Activated naive CD8-positive, alpha-beta T cell treated with anti-CD3 and anti-CD28 coated beads, Interleukin-2, amount 50 U/mL, for 24 hours (primary cell): ENCODE data around the gene SRSF3.
"Not testable (repeated sequence)": the region's sequence is repeated elsewhere in the genome, so short reads cannot be mapped to it uniquely, and the experiment has no call there.

Source experiments
- ATAC-seq: fragments of 150-1000 bp; cut with Tn5 transposase; one replicate; pipeline ENCODE4 v1.10.0; 2021
- DNase-seq: peaks from one replicate; pipeline ENCODE4 v3.0.0; 2021
- H3K27ac Mint-ChIP-seq: one replicate; pipeline ENCODE4 v1.8.0; 2021; ENCODE audit warnings: mild to moderate bottlenecking, mixed read lengths
- H3K27me3 Mint-ChIP-seq: one replicate; pipeline ENCODE4 v1.8.0; 2021; ENCODE audit warnings: mixed read lengths
- H3K36me3 Mint-ChIP-seq: one replicate; pipeline ENCODE4 v1.8.0; 2021; ENCODE audit warnings: low read depth, mixed read lengths
- H3K4me1 Mint-ChIP-seq: one replicate; pipeline ENCODE4 v1.8.0; 2021; ENCODE audit warnings: mixed read lengths
- H3K4me3 Mint-ChIP-seq: one replicate; pipeline ENCODE4 v1.8.0; 2021; ENCODE audit warnings: mild to moderate bottlenecking, moderate library complexity, mixed read lengths
- H3K9me3 Mint-ChIP-seq: one replicate; pipeline ENCODE4 v1.8.0; 2021; ENCODE audit warnings: mixed read lengths

SRSF3 gene

DNA sequence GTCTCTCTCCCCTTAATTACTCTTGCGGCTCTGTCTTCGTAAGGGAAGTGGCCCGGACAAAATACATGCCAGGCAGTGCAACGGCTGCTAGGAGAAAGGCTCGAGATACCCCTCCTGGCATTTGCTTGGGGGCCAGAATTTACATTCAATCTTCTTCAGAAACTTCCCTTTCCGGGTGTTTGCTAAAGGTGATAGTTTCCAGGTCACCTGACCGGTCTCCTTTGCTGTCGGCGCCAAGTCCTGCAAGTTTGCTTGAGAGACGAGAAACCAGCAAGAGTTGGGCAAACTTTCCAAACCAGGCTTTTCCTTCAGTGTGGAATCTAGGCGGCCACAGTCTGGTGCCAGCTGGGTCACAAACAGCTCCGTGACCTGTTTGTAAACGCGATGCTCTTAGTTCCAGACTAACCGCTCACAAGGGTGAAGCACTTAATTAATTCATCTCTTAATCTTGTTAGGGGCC is 563 bp upstream of the SRSF3 start:
- DNase-seq (peak; percentile 56), ATAC-seq (peak; percentile 31)
- H3K36me3 Mint-ChIP-seq, result peaks cover 45% of the 10 kb centered on the region
- H3K9me3 Mint-ChIP-seq, result no peaks in the 10 kb centered on the region
- H3K4me1 Mint-ChIP-seq, result peaks cover 38% of the 10 kb centered on the region
- peak overlapping the region; percentile 99 for H3K27ac Mint-ChIP-seq
- peaks cover 3% of the 10 kb centered on the region for H3K27me3 Mint-ChIP-seq
- H3K4me3 Mint-ChIP-seq, result peak overlapping the region; percentile 97

DNA sequence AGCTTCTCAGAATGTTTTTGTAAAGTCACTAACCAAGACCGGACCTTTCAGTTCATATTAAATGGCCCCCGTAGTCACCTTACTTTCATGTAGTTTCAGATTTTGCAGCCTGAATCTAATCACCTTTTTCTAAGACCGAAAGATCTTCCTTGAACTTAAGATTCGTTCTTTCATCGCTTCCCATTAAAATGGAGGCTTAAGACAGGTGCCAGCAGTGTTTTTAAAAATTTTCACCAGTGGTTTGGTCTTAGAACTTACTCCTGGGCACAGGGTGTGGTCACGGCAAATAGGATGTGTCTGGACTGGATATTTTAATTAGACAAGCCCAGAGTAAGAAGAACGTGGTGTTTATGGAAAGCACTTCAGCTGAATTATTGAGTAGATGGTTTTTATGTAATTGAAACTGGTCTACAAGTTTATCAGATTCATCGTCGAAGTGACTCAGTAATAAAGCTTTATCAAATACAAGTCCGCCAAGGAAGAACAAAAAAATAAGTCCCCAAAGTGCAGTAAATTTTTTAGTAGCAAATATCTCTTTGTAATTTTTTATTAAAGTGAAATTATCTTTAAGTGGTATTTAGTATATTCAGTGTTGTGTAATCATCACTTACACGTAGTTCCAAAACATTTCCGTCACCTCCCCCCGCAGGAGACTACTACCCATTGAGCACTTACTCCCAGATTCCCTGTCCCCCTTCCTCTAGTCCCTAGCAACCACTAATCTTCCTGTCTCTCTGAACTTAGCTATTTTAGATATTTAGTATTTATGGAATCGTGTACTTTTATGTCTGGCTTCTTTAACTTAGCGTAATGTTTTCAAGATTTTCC is 868 bp downstream of the SRSF3 start:
- Mint-ChIP-seq H3K27ac (peak overlapping the region; percentile 99), H3K4me1 (peaks cover 52% of the 10 kb centered on the region), H3K27me3 (peaks cover 3% of the 10 kb centered on the region), H3K36me3 (peaks cover 59% of the 10 kb centered on the region), H3K4me3 (peak overlapping the region; percentile 97), H3K9me3 (no peaks in the 10 kb centered on the region)
- no peak for ATAC-seq
- no peak for DNase-seq

DNA sequence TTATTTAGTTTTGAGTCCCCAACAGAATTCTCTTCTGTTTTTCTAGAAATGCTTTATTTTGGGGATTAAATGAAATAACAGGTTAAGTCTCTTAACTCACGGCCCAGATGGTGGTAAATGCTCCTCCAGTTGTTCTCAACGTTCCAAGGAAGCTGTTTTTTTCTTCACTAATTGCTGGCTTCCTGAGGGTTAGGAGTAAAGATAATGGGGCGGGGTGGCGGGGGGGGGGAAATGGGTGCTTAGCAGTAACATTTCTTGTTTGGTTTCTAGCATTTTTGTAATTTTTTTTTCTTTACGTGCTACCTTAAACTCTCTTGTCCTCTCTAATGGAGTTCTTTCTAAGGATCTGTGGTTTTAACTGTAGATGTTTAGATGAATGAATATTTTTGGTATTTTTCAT is 2.2 kb downstream of the SRSF3 start:
- Mint-ChIP-seq H3K4me1 (peaks cover 63% of the 10 kb centered on the region), H3K27ac (peak overlapping the region; percentile 99), H3K9me3 (no peaks in the 10 kb centered on the region), H3K4me3 (peak overlapping the region; percentile 97), H3K36me3 (peaks cover 72% of the 10 kb centered on the region), H3K27me3 (peaks cover 3% of the 10 kb centered on the region)
- no peak for DNase-seq
- no peak for ATAC-seq

DNA sequence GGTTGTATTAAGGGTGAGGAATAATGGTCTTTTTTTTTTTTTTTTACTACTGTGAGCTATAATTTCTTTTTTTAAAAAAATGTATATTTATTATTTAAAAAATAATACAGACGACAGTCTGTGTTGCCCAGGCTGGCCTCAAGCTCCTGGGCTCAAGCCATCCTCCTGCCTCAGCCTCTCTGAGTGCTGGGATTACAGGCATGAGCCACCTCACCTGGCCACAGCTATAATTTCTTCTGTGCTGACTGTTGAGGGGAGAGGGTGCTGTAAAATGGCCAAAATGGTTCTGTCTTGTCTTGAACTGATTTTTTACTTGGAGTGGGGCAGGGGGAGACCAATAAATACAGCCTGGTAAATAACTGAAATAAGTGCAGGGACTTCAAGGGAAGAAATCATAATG is 3.6 kb downstream of the SRSF3 start:
- no peak for ATAC-seq
- peaks cover 69% of the 10 kb centered on the region for H3K4me1 Mint-ChIP-seq
- DNase-seq, result no peak

DNA sequence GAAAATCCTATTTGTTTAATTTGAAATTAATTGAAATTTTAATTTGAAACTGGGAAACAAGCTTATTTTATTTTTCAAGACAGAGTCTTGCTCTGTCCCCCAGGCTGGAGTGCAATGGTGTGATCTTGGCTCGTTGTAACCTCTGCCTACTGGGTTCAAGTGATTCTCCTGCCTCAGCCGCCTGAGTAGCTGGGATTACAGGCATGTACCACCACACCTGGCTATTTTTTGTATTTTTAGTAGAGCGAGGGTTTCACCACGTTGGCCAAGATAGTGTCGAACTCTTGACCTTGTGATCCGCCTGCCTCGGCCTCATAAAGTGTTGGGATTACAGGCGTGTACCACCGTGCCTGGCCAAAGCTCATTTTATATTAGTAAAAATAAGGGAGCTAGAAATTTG is 4.2 kb downstream of the SRSF3 start:
- ATAC-seq (no peak), DNase-seq (no peak)
- Mint-ChIP-seq H3K4me1 (peaks cover 71% of the 10 kb centered on the region), H3K27me3 (peaks cover 3% of the 10 kb centered on the region), H3K36me3 (peaks cover 92% of the 10 kb centered on the region), H3K4me3 (peak overlapping the region; percentile 97), H3K27ac (peak overlapping the region; percentile 90), H3K9me3 (no peaks in the 10 kb centered on the region)

More for the DNA sequence above, 3.6 kb downstream of the SRSF3 start:
- H3K9me3 Mint-ChIP-seq, result no peaks in the 10 kb centered on the region
- peaks cover 3% of the 10 kb centered on the region for H3K27me3 Mint-ChIP-seq
- peaks cover 86% of the 10 kb centered on the region for H3K36me3 Mint-ChIP-seq
- H3K4me3 Mint-ChIP-seq, result peak overlapping the region; percentile 97
- peak overlapping the region; percentile 78 for H3K27ac Mint-ChIP-seq

DNA sequence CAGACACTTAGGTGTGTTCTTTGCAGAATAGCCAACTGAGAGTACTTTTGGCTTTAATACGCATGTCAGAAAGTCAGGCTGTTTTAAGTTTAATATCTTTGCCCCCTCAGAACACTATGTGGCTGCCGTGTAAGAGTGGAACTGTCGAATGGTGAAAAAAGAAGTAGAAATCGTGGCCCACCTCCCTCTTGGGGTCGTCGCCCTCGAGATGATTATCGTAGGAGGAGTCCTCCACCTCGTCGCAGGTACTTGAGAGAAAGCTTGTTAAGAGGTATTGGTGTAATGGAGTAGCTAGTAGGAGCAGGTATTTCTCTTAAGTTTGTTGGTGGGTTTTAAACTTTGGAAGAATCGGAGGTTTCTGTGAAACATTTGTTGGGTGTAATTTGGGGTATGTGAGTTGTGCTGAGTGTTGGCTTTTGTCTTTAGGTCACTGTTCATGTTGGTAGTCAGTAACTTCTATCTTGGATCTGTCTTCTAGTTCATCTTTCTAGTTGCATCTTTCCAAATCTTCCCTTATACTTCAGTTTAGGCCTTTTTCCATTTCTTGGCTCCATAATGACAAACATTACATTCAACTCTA is 4.7 kb downstream of the SRSF3 start:
- Mint-ChIP-seq H3K27me3 (peaks cover 3% of the 10 kb centered on the region), H3K36me3 (peaks cover 96% of the 10 kb centered on the region), H3K27ac (peak overlapping the region; percentile 90), H3K4me3 (peak overlapping the region; percentile 97), H3K9me3 (no peaks in the 10 kb centered on the region), H3K4me1 (peaks cover 71% of the 10 kb centered on the region)
- DNase-seq, result no peak
- no peak for ATAC-seq

DNA sequence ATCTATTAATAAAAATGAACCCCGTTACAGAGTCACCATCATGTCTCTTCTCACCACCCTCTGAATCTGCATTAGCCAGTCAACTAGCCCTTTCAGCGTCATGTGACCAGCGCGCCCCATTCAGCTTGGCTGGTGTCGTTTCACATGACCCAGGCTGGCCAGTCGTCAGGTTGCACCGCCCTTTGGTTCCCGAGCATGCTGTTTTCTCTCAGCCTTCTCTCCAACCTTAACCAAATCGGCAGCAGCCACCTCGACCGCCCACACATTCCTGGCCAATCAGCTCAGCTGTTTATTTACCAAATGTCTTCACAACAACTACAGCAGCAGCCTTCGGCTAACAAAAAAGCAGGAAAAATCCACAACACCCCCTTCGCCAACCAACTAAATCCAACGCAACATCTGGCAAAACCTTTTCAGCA is 5.6 kb downstream of the SRSF3 start:
- Mint-ChIP-seq H3K4me3 (peak overlapping the region; percentile 97), H3K9me3 (no peaks in the 10 kb centered on the region), H3K36me3 (peaks cover 99% of the 10 kb centered on the region), H3K27ac (peak overlapping the region; percentile 90), H3K27me3 (no peaks in the 10 kb centered on the region), H3K4me1 (peaks cover 75% of the 10 kb centered on the region)
- ATAC-seq (peak; percentile 89), DNase-seq (peak; percentile 68)

DNA sequence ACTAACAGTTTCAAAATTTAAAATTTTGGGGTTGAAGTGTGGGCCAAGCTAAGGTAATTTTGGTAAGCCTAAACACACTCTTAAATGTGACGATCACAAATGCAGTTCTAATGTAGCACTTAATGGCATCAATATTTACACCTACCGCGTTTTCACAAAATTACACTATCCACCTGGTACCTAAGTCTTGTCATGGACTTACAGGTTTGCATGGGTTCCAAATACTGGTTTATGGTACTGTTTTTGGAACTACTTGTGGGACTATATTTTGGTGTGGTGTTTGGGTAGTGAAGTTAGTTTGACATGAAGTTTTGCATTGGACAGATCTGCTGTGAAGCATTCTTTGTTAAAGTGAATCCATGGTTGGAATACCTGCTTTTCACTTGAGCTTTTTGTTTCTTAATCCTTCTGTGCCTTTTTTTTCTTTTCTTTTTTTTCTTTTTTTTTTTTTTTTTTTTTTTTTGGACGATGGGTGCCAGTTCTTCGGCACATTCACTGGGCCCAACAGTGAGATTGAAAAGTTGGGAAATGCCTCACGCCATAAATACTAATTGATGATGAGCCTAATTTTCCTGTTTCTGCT is 6.5 kb downstream of the SRSF3 start:
- DNase-seq (no peak), ATAC-seq (no peak)
- peak overlapping the region; percentile 90 for H3K27ac Mint-ChIP-seq
- no peaks in the 10 kb centered on the region for H3K9me3 Mint-ChIP-seq
- H3K36me3 Mint-ChIP-seq, result peaks cover 99% of the 10 kb centered on the region
- H3K4me1 Mint-ChIP-seq, result peaks cover 81% of the 10 kb centered on the region
- peak overlapping the region; percentile 97 for H3K4me3 Mint-ChIP-seq
- H3K27me3 Mint-ChIP-seq, result no peaks in the 10 kb centered on the region

DNA sequence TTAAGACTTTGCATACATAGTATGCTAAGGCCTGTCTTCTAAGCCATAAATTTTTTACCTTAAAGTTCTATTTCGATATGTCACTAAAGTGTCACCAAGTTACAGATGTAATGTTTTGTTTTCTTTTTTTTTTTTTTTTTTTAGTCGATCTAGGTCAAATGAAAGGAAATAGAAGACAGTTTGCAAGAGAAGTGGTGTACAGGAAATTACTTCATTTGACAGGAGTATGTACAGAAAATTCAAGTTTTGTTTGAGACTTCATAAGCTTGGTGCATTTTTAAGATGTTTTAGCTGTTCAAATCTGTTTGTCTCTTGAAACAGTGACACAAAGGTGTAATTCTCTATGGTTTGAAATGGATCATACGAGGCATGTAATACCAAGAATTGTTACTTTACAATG is 7.7 kb downstream of the SRSF3 start:
- not testable (repeated sequence) for H3K27me3 Mint-ChIP-seq, DNase-seq, ATAC-seq, H3K9me3 Mint-ChIP-seq
- peak overlapping the region; percentile 97 for H3K4me3 Mint-ChIP-seq
- peak overlapping the region; percentile 90 for H3K27ac Mint-ChIP-seq
- H3K36me3 Mint-ChIP-seq, result peaks cover 97% of the 10 kb centered on the region
- H3K4me1 Mint-ChIP-seq, result peaks cover 86% of the 10 kb centered on the region

DNA sequence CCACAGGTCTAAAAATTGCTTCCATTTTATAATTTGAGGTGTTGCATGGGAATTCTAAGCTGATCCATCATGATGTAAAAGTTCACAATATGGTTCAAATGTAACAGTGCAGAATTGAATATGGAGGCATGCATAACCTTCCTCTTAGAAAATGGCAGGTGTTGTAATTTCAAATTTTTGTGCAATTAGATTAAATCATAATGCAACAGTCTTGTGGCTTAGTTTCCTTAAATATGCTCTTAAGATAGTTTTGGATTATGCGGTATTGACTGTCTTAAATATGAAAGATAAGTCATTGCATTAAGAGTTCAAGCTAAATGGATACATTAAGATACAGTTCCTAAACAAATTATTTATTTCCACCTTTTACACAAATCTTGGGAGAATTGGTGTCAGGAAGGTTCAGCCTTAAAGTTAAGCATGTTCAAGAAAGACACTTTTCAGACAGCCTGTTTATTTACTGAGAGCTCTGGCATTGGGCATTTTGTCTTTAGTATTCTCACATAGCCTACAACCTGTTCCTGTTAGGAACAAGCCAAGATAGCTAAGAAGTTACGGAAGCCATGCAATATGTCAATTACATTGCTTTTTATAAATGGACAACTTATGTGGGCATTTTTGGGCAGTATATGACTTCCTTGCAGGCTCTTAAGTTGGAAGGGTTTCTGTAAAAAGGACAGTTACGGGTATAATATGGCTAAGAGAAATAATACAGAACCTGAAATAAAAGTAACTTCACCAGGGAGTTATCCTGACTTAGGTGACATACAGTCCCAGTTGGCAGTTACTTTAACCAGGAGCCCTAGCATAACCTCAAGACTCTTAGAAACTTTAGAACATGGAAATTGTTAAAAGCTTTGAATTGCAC is 9.3 kb downstream of the SRSF3 start:
- Mint-ChIP-seq H3K36me3 (peaks cover 94% of the 10 kb centered on the region), H3K4me3 (peak overlapping the region; percentile 4), H3K9me3 (no peaks in the 10 kb centered on the region), H3K27me3 (no peaks in the 10 kb centered on the region), H3K4me1 (peaks cover 85% of the 10 kb centered on the region), H3K27ac (no peak overlapping the region)
- no peak for ATAC-seq
- no peak for DNase-seq

DNA sequence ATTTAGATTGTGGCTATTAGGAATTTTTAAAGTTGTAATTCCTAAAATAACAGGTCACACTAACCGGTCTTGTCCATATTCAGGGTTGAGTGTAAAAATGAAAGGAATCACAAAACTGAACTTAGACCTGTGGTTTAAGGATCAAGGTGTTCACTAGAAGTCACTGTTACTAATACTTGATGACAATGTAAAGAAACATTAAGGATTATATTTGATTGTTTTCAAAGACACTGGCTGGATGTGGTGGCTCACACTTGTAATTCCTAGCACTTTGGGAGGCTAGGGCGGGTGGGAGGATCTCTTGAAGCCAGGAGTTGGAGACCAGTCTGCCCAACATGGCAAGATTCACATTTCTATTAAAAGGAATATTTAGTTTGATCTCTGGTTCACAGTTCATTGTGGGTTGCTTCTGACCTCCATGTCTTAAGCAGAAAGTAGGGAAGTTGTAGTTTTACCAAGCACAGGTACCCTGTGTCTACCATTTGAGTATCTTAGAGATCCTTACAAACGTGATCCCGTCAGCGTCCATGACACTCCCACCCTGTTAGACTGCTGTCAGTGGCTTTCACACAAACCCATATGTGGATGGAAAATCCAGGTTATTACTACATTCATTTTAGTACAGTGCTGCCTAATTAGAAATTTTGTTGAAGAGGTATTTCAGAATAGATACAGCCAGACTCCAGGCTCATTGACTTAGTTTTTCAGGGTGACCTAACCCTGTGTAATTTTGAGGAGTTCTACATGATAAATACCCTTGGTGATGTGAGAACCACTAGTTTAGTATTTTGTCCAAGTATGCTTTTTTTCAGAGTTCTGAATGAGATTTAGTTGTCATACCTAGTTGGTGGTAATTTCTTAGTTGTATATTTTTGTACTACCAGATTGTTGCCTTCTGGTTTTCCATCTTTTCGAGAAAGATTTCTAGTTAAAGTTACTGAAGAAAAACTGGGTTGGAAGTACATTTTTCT is 10.2 kb downstream of the SRSF3 start:
- H3K4me3 Mint-ChIP-seq, result no peak overlapping the region
- H3K9me3 Mint-ChIP-seq, result no peaks in the 10 kb centered on the region
- DNase-seq (no peak), ATAC-seq (no peak)
- H3K27me3 Mint-ChIP-seq, result no peaks in the 10 kb centered on the region
- peaks cover 93% of the 10 kb centered on the region for H3K36me3 Mint-ChIP-seq
- peak overlapping the region; percentile 26 for H3K27ac Mint-ChIP-seq
- peaks cover 76% of the 10 kb centered on the region for H3K4me1 Mint-ChIP-seq

DNA sequence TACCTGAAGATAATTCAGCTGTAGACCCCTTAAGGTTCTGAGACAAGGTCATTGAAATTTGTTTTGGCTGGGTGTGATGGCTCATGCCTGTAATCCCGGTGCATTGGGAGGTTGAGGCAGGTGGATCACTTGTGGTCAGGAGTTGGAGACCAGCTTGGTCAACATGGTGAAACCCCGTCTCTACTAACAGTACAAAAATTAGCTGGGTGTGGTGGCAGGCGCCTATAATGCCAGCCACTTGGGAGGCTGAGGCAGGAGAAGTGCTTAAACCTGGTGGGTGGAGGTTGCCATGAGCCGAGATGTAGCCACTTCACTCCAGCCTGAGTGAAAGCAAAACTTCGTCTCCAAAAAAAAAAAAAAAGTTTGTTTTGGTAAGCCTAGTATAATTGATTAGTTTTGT is 11.0 kb downstream of the SRSF3 start:
- Mint-ChIP-seq H3K4me1 (peaks cover 70% of the 10 kb centered on the region), H3K27ac (peak overlapping the region; percentile 26), H3K9me3 (no peaks in the 10 kb centered on the region), H3K27me3 (no peaks in the 10 kb centered on the region), H3K4me3 (no peak overlapping the region), H3K36me3 (peaks cover 91% of the 10 kb centered on the region)
- DNase-seq (no peak), ATAC-seq (no peak)

DNA sequence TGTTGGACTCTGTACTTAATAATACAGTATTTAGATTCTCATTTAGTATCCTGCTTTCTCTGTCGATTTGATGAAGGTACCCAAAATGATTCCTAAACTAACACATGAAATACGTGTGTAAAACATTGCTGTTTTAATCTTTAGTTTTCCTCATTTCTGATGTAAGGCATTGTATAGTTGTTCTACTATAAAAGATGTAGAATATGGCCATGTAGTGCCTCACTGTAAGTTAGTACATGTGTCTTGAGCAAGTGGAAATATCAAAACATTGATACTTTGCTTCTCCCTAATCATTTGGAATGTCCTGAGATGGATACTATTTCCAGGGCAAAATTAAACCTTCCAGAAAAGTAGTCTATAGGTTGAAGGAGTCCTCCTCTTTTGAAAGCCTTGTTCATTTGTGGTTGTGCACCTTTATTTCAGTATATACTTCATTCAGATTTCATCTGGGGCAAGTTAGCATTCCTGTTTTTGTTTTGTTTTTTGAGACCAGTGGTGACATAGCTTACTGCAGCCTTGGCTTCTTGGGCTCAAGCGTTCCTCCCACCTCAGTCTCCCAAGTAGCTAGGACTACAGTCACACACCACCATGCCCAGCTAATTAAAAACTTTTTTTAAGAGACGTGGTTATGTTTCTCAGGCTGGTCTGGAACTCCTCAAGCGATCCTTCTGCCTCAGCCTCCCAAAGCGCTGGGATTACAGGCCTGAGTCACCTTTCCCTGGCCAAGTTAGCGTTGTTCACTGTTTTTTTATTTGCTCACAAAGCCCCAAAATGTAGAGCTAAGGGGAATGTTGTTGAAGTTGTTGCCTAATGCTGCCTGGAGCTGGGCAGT is 11.6 kb downstream of the SRSF3 start:
- peak overlapping the region; percentile 8 for H3K4me3 Mint-ChIP-seq
- peaks cover 65% of the 10 kb centered on the region for H3K4me1 Mint-ChIP-seq
- H3K9me3 Mint-ChIP-seq, result no peaks in the 10 kb centered on the region
- DNase-seq (no peak), ATAC-seq (no peak)
- peak overlapping the region; percentile 55 for H3K27ac Mint-ChIP-seq
- H3K27me3 Mint-ChIP-seq, result no peaks in the 10 kb centered on the region
- H3K36me3 Mint-ChIP-seq, result peaks cover 88% of the 10 kb centered on the region
